Neural progenitor cell (in vitro differentiated cells): ENCODE results near the gene CCR7. TPM values are rescaled to one million over a fixed set of nuclear protein-coding genes. Genes with fewer than 3 reads are reported as not detected.

ENCODE experiments used
- DNase-seq: peaks from one replicate; pipeline ENCODE4 v3.0.0-alpha.2; 2016; ENCODE audit warnings: low spot score
- H2AFZ ChIP-seq: fragments of 200-600 bp; sonication (generic); replicated peaks from 2 replicates; pipeline ENCODE4 v1.6.1; 2016; ENCODE audit warnings: antibody characterized with exemption
- H3F3A ChIP-seq: fragments of 200-600 bp; sonication (generic); 2 replicates; pipeline ENCODE4 v1.6.1; 2016; ENCODE audit warnings: antibody characterized with exemption, low read depth
- H3K27ac ChIP-seq: fragments of 200-600 bp; sonication (generic); 2 replicates; pipeline ENCODE4 v1.5.1; 2016; ENCODE audit warnings: mild to moderate bottlenecking
- H3K27me3 ChIP-seq: fragments of 200-600 bp; sonication (generic); 2 replicates; pipeline ENCODE4 v1.6.1; 2016; ENCODE audit warnings: mild to moderate bottlenecking, moderate library complexity
- H3K36me3 ChIP-seq: fragments of 200-600 bp; sonication (generic); 2 replicates; pipeline ENCODE4 v1.5.1; 2016
- H3K4me1 ChIP-seq: fragments of 200-600 bp; sonication (generic); 2 replicates; pipeline ENCODE4 v1.6.1; 2016; ENCODE audit warnings: mixed run types
- H3K4me2 ChIP-seq: fragments of 200-600 bp; sonication (generic); 2 replicates; pipeline ENCODE4 v1.6.1; 2016
- H3K4me3 ChIP-seq: fragments of 200-600 bp; sonication (generic); 2 replicates; pipeline ENCODE4 v1.5.1; 2016
- H3K79me2 ChIP-seq: fragments of 200-600 bp; sonication (generic); 2 replicates; pipeline ENCODE4 v1.6.1; 2016; ENCODE audit warnings: low read depth
- H3K9ac ChIP-seq: fragments of 200-600 bp; sonication (generic); 2 replicates; pipeline ENCODE4 v1.6.1; 2016
- H3K9me3 ChIP-seq: fragments of 200-600 bp; sonication (generic); 2 replicates; pipeline ENCODE4 v1.5.1; 2016; ENCODE audit warnings: low read depth
- H4K20me1 ChIP-seq: fragments of 200-600 bp; sonication (generic); 2 replicates; pipeline ENCODE4 v1.6.1; 2016; ENCODE audit warnings: low read depth
- H3K27ac Mint-ChIP-seq: 3 replicates; pipeline ENCODE4 v1.8.0; 2021; ENCODE audit warnings: mixed read lengths
- H3K27me3 Mint-ChIP-seq: 2 replicates; pipeline ENCODE4 v1.8.0; 2022; ENCODE audit warnings: low read depth, mild to moderate bottlenecking, inconsistent platforms, moderate library complexity, mixed read lengths; ENCODE audit not compliant: insufficient read depth
- H3K36me3 Mint-ChIP-seq: 3 replicates; pipeline ENCODE4 v1.8.0; 2021; ENCODE audit warnings: mixed read lengths
- H3K4me1 Mint-ChIP-seq: 3 replicates; pipeline ENCODE4 v1.8.0; 2021; ENCODE audit warnings: mixed read lengths
- H3K4me3 Mint-ChIP-seq: 3 replicates; pipeline ENCODE4 v1.8.0; 2021; ENCODE audit warnings: mild to moderate bottlenecking, moderate library complexity, mixed read lengths
- H3K9me3 Mint-ChIP-seq: 3 replicates; pipeline ENCODE4 v1.8.0; 2020; ENCODE audit warnings: mixed read lengths
- CTCF ChIP-seq: fragments of 200-600 bp; sonication (generic); IDR thresholded peaks from 2 replicates; pipeline ENCODE4 v1.5.1; 2017; ENCODE audit warnings: antibody characterized with exemption, mild to moderate bottlenecking
- EZH2 ChIP-seq: fragments of 200-600 bp; sonication (generic); IDR thresholded peaks from 2 replicates; pipeline ENCODE4 v1.6.1; 2017; ENCODE audit warnings: antibody characterized with exemption, mild to moderate bottlenecking, moderate library complexity
- EZH2phosphoT487 ChIP-seq: fragments of 200-600 bp; sonication (generic); IDR thresholded peaks from 2 replicates; pipeline ENCODE4 v1.6.1; 2017; ENCODE audit warnings: antibody characterized with exemption
- total RNA-seq: library from RNA; depleted of rRNA; stranded (reverse); fragments of >200 nt; gene quantifications from 2 replicates; pipeline ENCODE4 v1.2.3, GENCODE V29; 2015; ENCODE audit warnings: low replicate concordance

CCR7 gene
- total RNA-seq, 1 donor from 2014 or later = not detected

- Histone ChIP-seq H3K9ac (no peak overlapping the region), H3K4me3 (no peak overlapping the region), H3F3A (no peaks in the 10 kb centered on the region), H3K36me3 (no peaks in the 10 kb centered on the region), H4K20me1 (no peaks in the 10 kb centered on the region), H3K4me1 (no peaks in the 10 kb centered on the region), H3K27ac (no peak overlapping the region), H3K9me3 (no peaks in the 10 kb centered on the region), H3K4me2 (no peak overlapping the region), H3K27me3 (no peaks in the 10 kb centered on the region), H3K79me2 (no peaks in the 10 kb centered on the region), H2AFZ (no peak overlapping the region)
- no peaks in the 10 kb centered on the region for H3K36me3 Mint-ChIP-seq
- TF ChIP-seq CTCF (no peak), EZH2phosphoT487 (no peak), EZH2 (no peak)
- no peak for DNase-seq
- H3K27me3 Mint-ChIP-seq = peaks cover 15% of the 10 kb centered on the region
- no peak overlapping the region for H3K4me3 Mint-ChIP-seq
- no peaks in the 10 kb centered on the region for H3K9me3 Mint-ChIP-seq
- H3K4me1 Mint-ChIP-seq = peaks cover 26% of the 10 kb centered on the region
- peak overlapping the region; percentile 14 for H3K27ac Mint-ChIP-seq
Measured at GRCh38 chr17:40541060-40541872, 24.0 kb downstream of the CCR7 start.

GRCh38 chr17:40540448-40540847, 24.8 kb downstream of the CCR7 start:
- Mint-ChIP-seq H3K27ac (no peak overlapping the region), H3K4me1 (peaks cover 25% of the 10 kb centered on the region)

GRCh38 chr17:40539711-40540411, 25.4 kb downstream of the CCR7 start:
- H3K4me1 Mint-ChIP-seq = peaks cover 23% of the 10 kb centered on the region
- no peak overlapping the region for H3K27ac Mint-ChIP-seq
- no peaks in the 10 kb centered on the region for H3F3A ChIP-seq

More at GRCh38 chr17:40540448-40540847, 24.8 kb downstream of the CCR7 start:
- Mint-ChIP-seq H3K27me3 (peaks cover 15% of the 10 kb centered on the region), H3K36me3 (no peaks in the 10 kb centered on the region), H3K9me3 (no peaks in the 10 kb centered on the region), H3K4me3 (no peak overlapping the region)
- no peak for DNase-seq
- H3K9me3 ChIP-seq = no peaks in the 10 kb centered on the region
- H3K36me3 ChIP-seq = no peaks in the 10 kb centered on the region
- no peak overlapping the region for H3K27ac ChIP-seq
- TF ChIP-seq EZH2 = no peak
- no peak for TF ChIP-seq CTCF
- TF ChIP-seq EZH2phosphoT487 = no peak
- no peak overlapping the region for H3K4me2 ChIP-seq
- no peak overlapping the region for H3K4me3 ChIP-seq
- no peaks in the 10 kb centered on the region for H4K20me1 ChIP-seq
- no peaks in the 10 kb centered on the region for H3K79me2 ChIP-seq
- H3F3A ChIP-seq = no peaks in the 10 kb centered on the region
- no peak overlapping the region for H2AFZ ChIP-seq
- H3K9ac ChIP-seq = no peak overlapping the region
- H3K27me3 ChIP-seq = no peaks in the 10 kb centered on the region
- H3K4me1 ChIP-seq = no peaks in the 10 kb centered on the region

More at GRCh38 chr17:40539711-40540411, 25.4 kb downstream of the CCR7 start:
- DNase-seq = no peak
- TF ChIP-seq EZH2phosphoT487 = no peak
- no peak for TF ChIP-seq CTCF
- no peaks in the 10 kb centered on the region for H3K27me3 ChIP-seq
- no peaks in the 10 kb centered on the region for H3K79me2 ChIP-seq
- no peak overlapping the region for H3K4me2 ChIP-seq
- H3K27ac ChIP-seq = no peak overlapping the region
- H3K36me3 ChIP-seq = no peaks in the 10 kb centered on the region
- Mint-ChIP-seq H3K27me3 (peaks cover 11% of the 10 kb centered on the region), H3K36me3 (no peaks in the 10 kb centered on the region), H3K9me3 (no peaks in the 10 kb centered on the region), H3K4me3 (no peak overlapping the region)
- no peaks in the 10 kb centered on the region for H4K20me1 ChIP-seq
- H2AFZ ChIP-seq = no peak overlapping the region
- no peak overlapping the region for H3K4me3 ChIP-seq
- H3K9ac ChIP-seq = no peak overlapping the region
- H3K9me3 ChIP-seq = no peaks in the 10 kb centered on the region
- no peaks in the 10 kb centered on the region for H3K4me1 ChIP-seq
